C4-2B (cell line): Measurements from ENCODE around the gene RGS10.
A peak's percentile ranks its signal among the peaks of the same experiment; 100 is the strongest.

ENCODE experiments used
- H3K27ac ChIP-seq: fragments of 450-650 bp; 2 replicates; pipeline ENCODE4 v1.5.1; 2017
- ZFX ChIP-seq: fragments of 450-650 bp; IDR thresholded peaks from 2 replicates; pipeline ENCODE4 v1.6.1; 2017
- TF ChIP-seq, protein P1 (sequence below): fragments of 450-650 bp; conservative IDR thresholded peaks from 2 replicates; pipeline ENCODE4 v1.5.1; 2017; ENCODE audit warnings: mild to moderate bottlenecking

The RGS10 gene

DNA sequence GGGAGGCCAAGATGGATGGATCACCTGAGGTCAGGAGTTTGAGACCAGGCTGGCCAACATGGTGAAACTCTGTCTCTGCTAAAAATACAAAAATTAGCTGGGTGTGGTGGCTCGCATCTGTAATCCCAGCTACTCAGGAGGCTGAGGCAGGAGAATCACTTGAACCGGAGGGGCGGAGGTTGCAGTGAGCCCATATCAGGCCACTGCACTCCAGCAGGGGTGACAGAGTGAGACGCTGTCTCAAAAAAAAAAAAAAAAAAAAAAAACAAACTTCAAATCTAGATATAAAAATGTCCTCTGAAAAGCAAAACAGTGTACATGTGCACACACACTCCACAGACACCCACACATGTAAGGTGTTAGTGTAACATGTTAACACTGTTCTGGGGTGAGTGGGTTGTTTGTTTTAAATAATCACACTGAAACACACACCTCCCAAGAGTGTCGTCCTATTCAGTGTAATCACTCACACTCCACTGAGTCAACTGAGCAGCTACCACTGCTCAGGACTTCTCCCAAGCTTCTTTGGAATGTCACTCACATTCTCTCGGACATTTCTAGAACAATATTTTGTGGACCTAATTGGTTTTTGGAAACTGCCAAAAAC lies 12.8 kb upstream of the RGS10 start:
- TF ChIP-seq ZFX: no peak
- TF ChIP-seq, protein P1, sequence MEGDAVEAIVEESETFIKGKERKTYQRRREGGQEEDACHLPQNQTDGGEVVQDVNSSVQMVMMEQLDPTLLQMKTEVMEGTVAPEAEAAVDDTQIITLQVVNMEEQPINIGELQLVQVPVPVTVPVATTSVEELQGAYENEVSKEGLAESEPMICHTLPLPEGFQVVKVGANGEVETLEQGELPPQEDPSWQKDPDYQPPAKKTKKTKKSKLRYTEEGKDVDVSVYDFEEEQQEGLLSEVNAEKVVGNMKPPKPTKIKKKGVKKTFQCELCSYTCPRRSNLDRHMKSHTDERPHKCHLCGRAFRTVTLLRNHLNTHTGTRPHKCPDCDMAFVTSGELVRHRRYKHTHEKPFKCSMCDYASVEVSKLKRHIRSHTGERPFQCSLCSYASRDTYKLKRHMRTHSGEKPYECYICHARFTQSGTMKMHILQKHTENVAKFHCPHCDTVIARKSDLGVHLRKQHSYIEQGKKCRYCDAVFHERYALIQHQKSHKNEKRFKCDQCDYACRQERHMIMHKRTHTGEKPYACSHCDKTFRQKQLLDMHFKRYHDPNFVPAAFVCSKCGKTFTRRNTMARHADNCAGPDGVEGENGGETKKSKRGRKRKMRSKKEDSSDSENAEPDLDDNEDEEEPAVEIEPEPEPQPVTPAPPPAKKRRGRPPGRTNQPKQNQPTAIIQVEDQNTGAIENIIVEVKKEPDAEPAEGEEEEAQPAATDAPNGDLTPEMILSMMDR: no peak
- H3K27ac ChIP-seq: no peak overlapping the region

GRCh38 chr10:119550827-119551226 lies 8.3 kb upstream of the RGS10 start:
- no peak overlapping the region for H3K27ac ChIP-seq
- TF ChIP-seq, protein P1: no peak
- no peak for TF ChIP-seq ZFX

- no peak for TF ChIP-seq ZFX
- TF ChIP-seq, protein P1: no peak
- no peak overlapping the region for H3K27ac ChIP-seq
These were observed 6.9 kb upstream of the RGS10 start for GRCh38 chr10:119549247-119549999.

DNA sequence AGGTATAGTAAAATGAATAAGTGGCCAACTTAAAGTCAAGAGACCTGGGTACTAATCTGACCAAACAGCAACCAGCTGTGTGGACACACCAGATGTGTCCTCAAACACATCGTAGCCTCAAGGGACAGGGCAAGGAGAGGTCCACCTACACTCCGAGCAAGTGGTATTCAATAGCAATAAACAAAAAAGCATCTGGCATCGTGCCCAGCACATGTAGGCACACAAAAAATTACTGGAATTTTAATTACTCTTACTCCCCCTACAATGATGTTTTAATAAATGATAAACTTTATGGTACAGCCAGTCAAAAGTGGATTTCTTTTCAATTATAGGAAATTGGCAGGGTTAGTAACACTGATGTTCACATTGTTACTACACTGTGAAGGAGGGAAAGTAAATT lies 3.5 kb upstream of the RGS10 start:
- TF ChIP-seq ZFX: no peak
- TF ChIP-seq, protein P1: no peak
- H3K27ac ChIP-seq: no peak overlapping the region

GRCh38 chr10:119545310-119545709 lies 2.8 kb upstream of the RGS10 start:
- TF ChIP-seq, protein P1: no peak
- no peak for TF ChIP-seq ZFX

DNA sequence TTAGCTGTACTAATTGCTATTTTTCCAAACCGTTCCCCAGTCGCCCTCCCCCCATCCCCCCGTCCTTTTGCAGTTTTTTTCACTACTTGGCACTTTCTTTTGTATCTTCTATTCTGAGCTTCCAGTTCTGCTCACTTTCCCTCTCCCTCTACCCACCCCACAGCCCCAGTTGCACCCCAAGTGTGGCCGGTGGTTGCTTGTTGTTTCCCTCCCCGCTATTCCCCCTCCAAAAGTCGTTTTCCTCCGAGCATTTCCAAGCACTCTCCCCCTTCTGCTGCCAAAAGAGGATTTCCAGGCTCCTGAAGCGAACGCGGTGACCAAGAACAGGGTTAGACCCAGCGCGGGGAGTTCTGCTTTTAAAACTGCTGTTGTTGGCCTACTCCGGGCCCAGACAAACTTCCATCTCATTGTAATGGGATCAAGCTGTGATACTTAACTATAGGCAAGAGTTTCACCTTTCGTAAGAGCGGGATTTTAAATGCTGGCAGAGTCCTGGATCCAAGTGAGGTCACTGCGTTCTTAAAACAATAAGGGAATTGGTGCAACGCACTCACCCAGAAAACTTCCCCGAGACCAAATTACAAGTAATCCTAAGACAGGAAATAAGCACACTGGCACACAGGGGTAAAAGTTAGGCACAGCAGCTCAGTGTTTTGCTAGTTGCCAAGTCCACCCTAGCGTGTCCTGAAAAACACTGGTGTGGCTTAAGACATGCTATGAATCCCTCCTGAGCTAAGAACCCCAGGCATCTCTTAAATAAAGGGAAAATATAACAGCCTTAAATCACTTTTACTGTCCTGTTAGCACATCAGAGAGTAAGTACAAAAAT lies 1.5 kb upstream of the RGS10 start:
- no peak overlapping the region; the same call in 1 of the 2 replicates for H3K27ac ChIP-seq
- no peak for TF ChIP-seq ZFX
- TF ChIP-seq, protein P1: peak; percentile 51; the same call in 1 of the 2 replicates

More at GRCh38 chr10:119545310-119545709, 2.8 kb upstream of the RGS10 start:
- H3K27ac ChIP-seq: no peak overlapping the region
